ENCODE data around the gene ZNF160.
A peak's percentile ranks its signal among the peaks of the same experiment; 100 is the strongest.
"Not testable (repeated sequence)": the region's sequence is repeated elsewhere in the genome, so short reads cannot be mapped to it uniquely, and the experiment has no call there.

Gene ZNF160

GRCh38 chr19:53103234-53104203, at the start of gene ZNF160:
Gene ZNF160 (minus strand): TSS chr19:53103422. CDS start chr19:53086276, 17,146 bp downstream.
- peak; percentile 98 for DNase-seq (ENCODE audit: low read depth)

GRCh38 chr19:53147645-53148044, 44.4 kb upstream of the ZNF160 start:
- DNase-seq (ENCODE audit: low read depth), result no peak

- DNase-seq (ENCODE audit: low read depth), result no peak
These were observed 37.1 kb upstream of the ZNF160 start for GRCh38 chr19:53140351-53140750.

- DNase-seq (ENCODE audit: low read depth), result no peak
These were observed 33.2 kb upstream of the ZNF160 start for GRCh38 chr19:53136432-53136831.

- DNase-seq (ENCODE audit: low read depth), result peak; percentile 12
These were observed 29.1 kb upstream of the ZNF160 start, which contains the start of gene ZNF415 for GRCh38 chr19:53132141-53132991. Gene ZNF415 (minus strand): TSS chr19:53132910. CDS start chr19:53122676, 10,234 bp downstream.

DNA sequence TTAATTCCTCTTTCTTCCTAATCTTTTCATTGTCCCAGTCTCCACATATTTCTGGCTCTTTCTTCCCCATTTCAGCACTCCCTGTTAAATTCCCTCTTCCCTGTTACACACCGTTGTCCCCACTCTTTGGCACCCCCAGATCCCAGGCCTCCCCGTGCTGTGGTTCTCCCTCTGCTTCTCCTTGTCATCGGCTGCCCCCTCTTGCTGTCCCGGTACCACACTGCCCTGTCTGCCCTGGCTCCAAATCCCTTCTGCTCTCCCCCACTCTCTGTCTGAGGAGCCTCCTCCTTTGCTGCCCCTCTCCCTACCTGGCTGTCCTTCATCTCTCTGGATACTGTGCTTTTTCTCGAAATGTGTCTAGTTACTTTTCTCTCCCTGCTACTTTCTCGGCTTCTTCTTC, 28.5 kb upstream of the ZNF160 start:
- no peak for DNase-seq (ENCODE audit: low read depth)

GRCh38 chr19:53131085-53131590, 27.9 kb upstream of the ZNF160 start:
- no peak for DNase-seq (ENCODE audit: low read depth)

GRCh38 chr19:53130506-53130905, 27.3 kb upstream of the ZNF160 start:
- no peak for DNase-seq (ENCODE audit: low read depth)

DNA sequence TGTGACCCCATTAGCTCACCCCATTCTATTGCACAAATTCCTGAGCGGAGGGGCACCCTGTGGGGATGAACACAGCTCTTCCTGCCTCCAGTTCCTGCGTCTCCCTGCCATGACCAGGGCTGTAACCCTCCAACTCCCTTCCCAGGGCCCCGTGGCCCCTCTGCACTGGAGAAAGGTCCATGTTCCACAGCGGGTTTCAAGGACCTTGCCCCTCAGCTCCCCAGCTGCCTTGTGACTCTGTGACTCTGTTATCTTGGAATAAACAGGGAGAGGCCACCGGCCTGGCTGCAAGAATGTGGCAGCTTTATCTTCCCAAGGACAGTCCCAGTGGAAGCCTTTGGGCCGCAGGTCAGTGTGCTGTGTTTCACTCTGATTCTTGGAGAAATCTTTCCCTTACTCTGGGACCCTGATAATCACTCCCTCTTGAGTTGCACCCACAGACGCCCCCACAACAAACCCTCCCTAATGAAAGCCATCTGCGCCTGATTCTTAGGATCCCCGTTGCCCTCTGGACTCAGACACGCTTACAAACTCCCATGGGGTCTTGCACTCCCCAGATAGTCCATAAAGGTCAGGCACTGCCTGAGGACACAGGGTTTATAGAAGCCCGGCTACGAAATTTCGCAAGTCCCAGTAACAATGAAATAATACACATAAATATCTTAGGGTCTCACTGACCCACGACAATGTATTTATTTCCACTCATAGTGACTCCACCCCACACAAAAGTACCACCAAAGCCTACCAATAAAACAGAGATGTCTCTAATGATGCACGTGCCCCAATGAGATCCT, 23.7 kb upstream of the ZNF160 start:
- not testable (repeated sequence) for DNase-seq (ENCODE audit: low read depth)

- no peak for DNase-seq (ENCODE audit: low read depth)
These were observed 20.2 kb upstream of the ZNF160 start for GRCh38 chr19:53123400-53123799.

DNA sequence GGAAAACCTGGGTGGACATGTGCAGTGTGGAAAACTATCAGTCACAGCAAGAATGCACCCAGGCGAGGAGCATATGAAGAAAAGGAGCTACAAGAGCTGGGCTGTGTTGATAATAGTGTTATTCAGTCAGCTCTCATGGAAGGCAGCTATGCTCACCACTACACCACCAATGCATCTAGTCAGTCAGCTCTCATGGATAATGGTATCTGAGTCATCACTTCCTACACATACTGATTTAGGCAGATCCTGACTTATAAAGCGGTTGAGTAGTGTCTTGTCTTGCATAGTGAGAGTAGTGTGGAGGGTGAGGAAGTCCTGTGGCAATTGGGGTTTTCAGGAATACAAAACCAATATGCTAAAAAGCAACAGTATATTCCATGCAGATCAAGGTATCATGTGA, 9.1 kb upstream of the ZNF160 start:
- no peak for DNase-seq (ENCODE audit: low read depth)

GRCh38 chr19:53109527-53109926, 6.3 kb upstream of the ZNF160 start:
- no peak for DNase-seq (ENCODE audit: low read depth)

- peak; percentile 19 for DNase-seq (ENCODE audit: low read depth)
These were observed 427 bp downstream of the ZNF160 start for GRCh38 chr19:53102756-53103233.

DNA sequence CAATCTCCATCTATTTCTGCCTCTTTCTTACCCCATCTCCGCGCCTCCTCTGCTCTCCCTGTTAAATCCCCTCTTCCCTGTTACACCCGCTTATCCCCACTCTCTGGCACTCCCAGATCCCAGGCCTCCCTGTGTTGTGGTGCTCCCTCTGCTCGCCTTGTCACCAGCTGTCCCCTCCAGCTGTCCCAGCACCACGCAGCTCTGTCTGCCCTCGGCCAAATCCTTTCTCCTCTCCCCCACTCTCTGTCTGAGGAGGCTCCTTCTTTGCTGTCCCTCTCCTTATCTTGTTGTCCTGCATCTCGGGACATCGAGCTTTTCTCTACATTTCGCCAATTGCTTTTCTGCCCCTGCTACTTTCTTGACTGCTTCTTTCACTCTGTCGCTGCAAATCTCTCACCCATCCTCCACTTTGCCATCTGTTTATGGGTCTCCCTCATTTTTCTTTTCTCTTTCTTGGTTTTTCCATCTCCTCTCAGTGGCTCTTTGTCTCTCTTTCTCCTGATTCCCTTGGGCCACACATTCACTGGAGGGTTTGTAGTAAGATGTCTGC, 941 bp downstream of the ZNF160 start:
- DNase-seq (ENCODE audit: low read depth), result no peak

DNA sequence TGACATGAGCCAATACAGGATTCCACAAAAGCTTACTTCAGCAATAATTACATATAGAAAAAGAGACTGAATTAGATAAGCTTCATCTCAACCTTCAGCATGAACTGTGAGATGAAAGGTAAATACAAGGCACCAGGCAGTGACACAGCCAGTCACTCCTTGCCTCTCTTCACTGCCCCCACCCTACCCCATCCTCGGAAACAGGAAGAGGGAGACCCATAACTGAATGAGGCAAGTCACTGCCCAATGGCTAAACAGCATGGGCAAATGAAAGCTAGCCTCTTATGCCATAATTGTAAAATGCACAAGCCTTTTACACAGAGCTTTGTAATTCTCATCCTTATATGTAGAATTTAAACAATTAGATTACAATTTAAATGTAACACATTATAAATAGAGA, 1.7 kb downstream of the ZNF160 start:
- DNase-seq (ENCODE audit: low read depth), result no peak

DNA sequence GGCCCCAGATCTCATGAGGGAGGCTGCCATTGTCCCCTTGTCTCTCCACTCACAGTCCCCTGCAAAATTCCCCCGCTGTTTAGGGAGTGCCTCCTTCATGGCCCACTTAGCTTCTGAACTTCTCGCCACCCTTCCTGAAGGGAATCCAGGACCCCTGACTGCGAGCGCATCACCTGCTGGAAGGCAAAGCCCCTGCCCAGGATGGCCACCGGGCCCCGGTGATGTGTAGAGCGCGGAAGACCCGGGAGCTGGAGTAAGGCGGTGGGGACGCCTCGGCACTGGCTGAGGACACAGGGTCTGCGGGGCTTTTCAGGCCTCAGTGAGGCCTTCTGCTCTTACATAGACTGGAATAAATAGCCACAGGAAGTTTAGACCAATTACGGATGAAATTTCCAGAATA, 4.7 kb downstream of the ZNF160 start:
- DNase-seq (ENCODE audit: low read depth), result not testable (repeated sequence)

DNA sequence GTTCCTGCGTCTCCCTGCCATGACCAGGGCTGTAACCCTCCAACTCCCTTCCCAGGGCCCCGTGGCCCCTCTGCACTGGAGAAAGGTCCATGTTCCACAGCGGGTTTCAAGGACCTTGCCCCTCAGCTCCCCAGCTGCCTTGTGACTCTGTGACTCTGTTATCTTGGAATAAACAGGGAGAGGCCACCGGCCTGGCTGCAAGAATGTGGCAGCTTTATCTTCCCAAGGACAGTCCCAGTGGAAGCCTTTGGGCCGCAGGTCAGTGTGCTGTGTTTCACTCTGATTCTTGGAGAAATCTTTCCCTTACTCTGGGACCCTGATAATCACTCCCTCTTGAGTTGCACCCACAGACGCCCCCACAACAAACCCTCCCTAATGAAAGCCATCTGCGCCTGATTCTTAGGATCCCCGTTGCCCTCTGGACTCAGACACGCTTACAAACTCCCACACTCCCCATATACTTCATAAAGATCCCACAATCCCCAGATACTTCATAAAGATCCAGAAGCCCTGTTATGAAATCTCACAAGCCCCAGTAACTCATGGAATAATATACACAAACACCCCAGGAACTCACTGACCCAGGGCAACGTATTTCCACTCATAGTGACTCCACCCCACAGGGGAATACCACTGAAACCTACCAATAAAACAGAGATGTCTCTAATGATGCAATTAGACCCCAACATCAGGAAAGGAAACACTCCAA, 6.1 kb downstream of the ZNF160 start:
- DNase-seq (ENCODE audit: low read depth), result not testable (repeated sequence)

DNA sequence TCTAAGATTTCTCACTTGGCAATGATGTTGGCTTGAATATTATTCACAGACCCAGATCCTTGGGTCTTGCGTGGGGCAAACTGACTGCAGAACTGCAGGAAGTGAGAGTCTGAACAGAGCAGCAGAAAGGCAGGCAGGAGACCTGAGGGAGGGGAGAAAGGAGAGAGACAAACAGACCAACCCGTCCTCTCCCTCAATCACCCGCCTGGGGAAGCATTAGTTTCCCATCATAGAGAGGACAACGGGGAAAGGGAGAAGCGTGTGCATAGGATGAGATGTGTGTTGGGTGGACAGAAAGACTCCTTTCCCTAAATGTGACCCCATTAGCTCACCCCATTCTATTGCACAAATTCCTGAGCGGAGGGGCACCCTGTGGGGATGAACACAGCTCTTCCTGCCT, 6.6 kb downstream of the ZNF160 start:
- not testable (repeated sequence) for DNase-seq (ENCODE audit: low read depth)

- no peak for DNase-seq (ENCODE audit: low read depth)
These were observed 8.3 kb downstream of the ZNF160 start for GRCh38 chr19:53094754-53095575.

DNA sequence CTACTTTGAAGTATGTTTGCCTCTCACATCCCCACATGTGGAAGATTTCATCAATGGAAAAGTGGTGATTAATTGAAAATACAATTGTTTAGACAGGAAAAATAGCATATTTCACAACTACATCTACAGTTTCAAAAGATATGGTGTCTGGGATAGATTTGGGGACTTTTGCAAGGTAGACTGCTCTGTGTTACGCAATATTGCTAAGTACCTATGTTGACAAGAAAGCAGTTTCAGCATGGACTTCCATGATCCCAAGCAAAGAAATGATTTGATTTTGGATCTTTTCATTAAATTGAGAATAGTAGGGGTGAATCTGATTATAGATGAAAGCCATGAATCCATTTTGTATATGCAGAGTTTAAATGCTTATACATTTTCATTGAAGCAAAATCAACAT, 10.5 kb downstream of the ZNF160 start:
- DNase-seq (ENCODE audit: low read depth), result no peak
